Ectodermal cell (in vitro differentiated cells): ENCODE data around the gene ZNG1C. TPM values are rescaled to one million over a fixed set of nuclear protein-coding genes. Genes with fewer than 3 reads are reported as not detected.
"Not testable (repeated sequence)": the region's sequence is repeated elsewhere in the genome, so short reads cannot be mapped to it uniquely, and the experiment has no call there.

Experiments used
- H3K27ac ChIP-seq: 2 replicates; pipeline ENCODE4 v1.7.0; 2013; ENCODE audit warnings: mild to moderate bottlenecking, low read depth, low read length; ENCODE audit not compliant: insufficient read depth, poor library complexity, severe bottlenecking
- H3K27me3 ChIP-seq: 2 replicates; pipeline ENCODE4 v1.7.0; 2013; ENCODE audit warnings: mild to moderate bottlenecking, low read length; ENCODE audit not compliant: insufficient read depth, control insufficient read depth, poor library complexity, severe bottlenecking
- H3K36me3 ChIP-seq: one replicate; pipeline ENCODE4 v1.7.0; 2013; ENCODE audit warnings: low read length; ENCODE audit not compliant: control insufficient read depth, insufficient read depth
- H3K4me1 ChIP-seq: one replicate; pipeline ENCODE4 v1.7.0; 2013; ENCODE audit warnings: low read length; ENCODE audit not compliant: control insufficient read depth, insufficient read depth
- H3K4me3 ChIP-seq: 2 replicates; pipeline ENCODE4 v1.7.0; 2013; ENCODE audit warnings: low read depth, low read length, control low read depth; ENCODE audit not compliant: insufficient read depth
- H3K9me3 ChIP-seq: 2 replicates; pipeline ENCODE4 v1.7.0; 2013; ENCODE audit warnings: mild to moderate bottlenecking, low read length, moderate library complexity; ENCODE audit not compliant: control insufficient read depth
- WGBS, 2 experiments: methylation state at CpG; one replicate each; pipeline ENCODE4 v1.1.7; 2013; ENCODE audit warnings: missing lambda C conversion rate in 2 of 2; 5-methylcytosine and 5-hydroxymethylcytosine counted together
- polyA plus RNA-seq, 4 experiments: library from polyadenylated mRNA; stranded (reverse); fragments of 50-300 nt; gene quantifications; one replicate each; pipeline ENCODE4 v1.2.3, GENCODE V29; 2013

ZNG1C gene
- polyA plus RNA-seq (2013, experiment 1 of 4), result 30.8 TPM
- polyA plus RNA-seq (2013, experiment 2 of 4), result 32.2 TPM
- polyA plus RNA-seq (2013, experiment 3 of 4), result 12.6 TPM
- polyA plus RNA-seq (2013, experiment 4 of 4), result 14.3 TPM

GRCh38 chr9:68241683-68242082, at the start of gene ZNG1C:
TSS of gene ZNG1C (plus strand) at chr9:68241983. CDS start at chr9:68242032, 49 bp downstream.
- H3K36me3 ChIP-seq, H3K27ac ChIP-seq, H3K4me3 ChIP-seq, H3K9me3 ChIP-seq, H3K4me1 ChIP-seq, H3K27me3 ChIP-seq: not testable (repeated sequence)
- no CpG with 5 or more reads among the region's 32 CpGs for WGBS, 2 experiments

- H3K4me1 ChIP-seq, H3K27ac ChIP-seq, H3K9me3 ChIP-seq, H3K36me3 ChIP-seq, H3K4me3 ChIP-seq, H3K27me3 ChIP-seq: not testable (repeated sequence)
- WGBS, 2 experiments, result no CpG with 5 or more reads among the region's 11 CpGs
Measured at GRCh38 chr9:68242437-68242836, 654 bp downstream of the ZNG1C start.

GRCh38 chr9:68281041-68281440, 39.3 kb downstream of the ZNG1C start:
- not testable (repeated sequence) for H3K27me3 ChIP-seq, H3K9me3 ChIP-seq, H3K36me3 ChIP-seq, H3K27ac ChIP-seq, H3K4me3 ChIP-seq, H3K4me1 ChIP-seq
- 78 to 83% methylated on average over 6 to 7 of the region's 16 CpGs for WGBS, 2 experiments

- not testable (repeated sequence) for H3K9me3 ChIP-seq, H3K27ac ChIP-seq, H3K36me3 ChIP-seq, H3K4me1 ChIP-seq, H3K4me3 ChIP-seq
- H3K27me3 ChIP-seq, result peaks cover 17% of the 10 kb centered on the region
- no CpG with 5 or more reads among the region's 15 CpGs for WGBS, 2 experiments
Measured at GRCh38 chr9:68302567-68302966, 60.8 kb downstream of the ZNG1C start, which contains the start of gene FOXD4L3. TSS of gene FOXD4L3 (plus strand) at chr9:68302867. CDS start at chr9:68302952, 85 bp downstream.

GRCh38 chr9:68303771-68304170, 62.0 kb downstream of the ZNG1C start:
- WGBS, 2 experiments, result 0 to 7% methylated on average over 3 to 5 of the region's 30 CpGs
- peaks cover 22% of the 10 kb centered on the region for H3K27me3 ChIP-seq
- not testable (repeated sequence) for H3K27ac ChIP-seq, H3K4me3 ChIP-seq, H3K9me3 ChIP-seq, H3K4me1 ChIP-seq, H3K36me3 ChIP-seq

GRCh38 chr9:68304212-68304611, 62.4 kb downstream of the ZNG1C start:
- H3K36me3 ChIP-seq, result not testable (repeated sequence)
- WGBS, 2 experiments, result no CpG with 5 or more reads among the region's 21 CpGs

GRCh38 chr9:68304777-68305176, 63.0 kb downstream of the ZNG1C start:
- WGBS, 2 experiments, result no CpG with 5 or more reads among the region's 4 CpGs
- peaks cover 22% of the 10 kb centered on the region for H3K27me3 ChIP-seq
- not testable (repeated sequence) for H3K27ac ChIP-seq, H3K9me3 ChIP-seq, H3K4me3 ChIP-seq, H3K36me3 ChIP-seq, H3K4me1 ChIP-seq

More at GRCh38 chr9:68304212-68304611, 62.4 kb downstream of the ZNG1C start:
- H3K27ac ChIP-seq, H3K9me3 ChIP-seq, H3K4me1 ChIP-seq, H3K4me3 ChIP-seq: not testable (repeated sequence)
- peaks cover 22% of the 10 kb centered on the region for H3K27me3 ChIP-seq

- not testable (repeated sequence) for H3K4me1 ChIP-seq, H3K4me3 ChIP-seq, H3K36me3 ChIP-seq, H3K9me3 ChIP-seq, H3K27ac ChIP-seq
- H3K27me3 ChIP-seq, result peaks cover 22% of the 10 kb centered on the region
- WGBS, 2 experiments, result 34 to 35% methylated on average over 3 to 5 of the region's 21 CpGs
Measured at GRCh38 chr9:68305680-68306285, 64.0 kb downstream of the ZNG1C start.

GRCh38 chr9:68306391-68306964, 64.7 kb downstream of the ZNG1C start:
- not testable (repeated sequence) for H3K9me3 ChIP-seq, H3K36me3 ChIP-seq, H3K4me3 ChIP-seq, H3K27ac ChIP-seq, H3K4me1 ChIP-seq
- WGBS, 2 experiments, result 34 to 35% methylated on average over 5 of the region's 37 CpGs
- peaks cover 22% of the 10 kb centered on the region for H3K27me3 ChIP-seq

- peaks cover 22% of the 10 kb centered on the region for H3K27me3 ChIP-seq
- 44 to 51% methylated on average over 11 of the region's 35 CpGs for WGBS, 2 experiments
- not testable (repeated sequence) for H3K4me3 ChIP-seq, H3K4me1 ChIP-seq, H3K36me3 ChIP-seq, H3K9me3 ChIP-seq, H3K27ac ChIP-seq
Measured at GRCh38 chr9:68307127-68307526, 65.3 kb downstream of the ZNG1C start.
